K562 (cell line): Measurements from ENCODE around the gene HS3ST1. TPM values are rescaled to one million over a fixed set of nuclear protein-coding genes. Genes with fewer than 3 reads are reported as not detected.

Experiments
- ARID2 ChIP-seq: fragments of 450-650 bp; IDR thresholded peaks from 2 replicates; pipeline ENCODE4 v1.6.1; 2017; ENCODE audit warnings: antibody characterized with exemption, mild to moderate bottlenecking
- BRD9 ChIP-seq: fragments of 450-650 bp; IDR thresholded peaks from 2 replicates; pipeline ENCODE4 v1.6.1; 2018; ENCODE audit warnings: low read depth; ENCODE audit not compliant: partially characterized antibody
- FIP1L1 ChIP-seq: fragments of 200-400 bp; formaldehyde crosslinking; IDR thresholded peaks from 2 replicates; pipeline ENCODE4 v1.6.1; 2018; ENCODE audit warnings: mild to moderate bottlenecking, low read depth, low read length; ENCODE audit not compliant: poor library complexity, severe bottlenecking
- MEF2D ChIP-seq: conservative IDR thresholded peaks from 2 replicates; pipeline ENCODE4 v1.6.1; 2016; ENCODE audit warnings: low read depth, missing genetic modification characterization, missing compliant biosample characterization
- TAF7 ChIP-seq: fragments of 450-650 bp; IDR thresholded peaks from 2 replicates; pipeline ENCODE4 v1.6.1; 2016; ENCODE audit warnings: missing genetic modification characterization, missing compliant biosample characterization
- TCF7 ChIP-seq: sonication (generic); IDR thresholded peaks from 2 replicates; pipeline ENCODE4 v1.6.1; 2016; ENCODE audit warnings: antibody characterized with exemption, borderline replicate concordance
- ZNF121 ChIP-seq: sonication (generic); formaldehyde crosslinking; conservative IDR thresholded peaks from 2 replicates; pipeline ENCODE4 v1.8.0; 2022; ENCODE audit warnings: missing genetic modification reagents
- ZNF124 ChIP-seq: sonication (generic); formaldehyde crosslinking; IDR thresholded peaks from 2 replicates; pipeline ENCODE4 v1.8.1; 2022; ENCODE audit warnings: missing genetic modification reagents
- ZNF696 ChIP-seq: fragments of 250-450 bp; sonication (Bioruptor Pico); conservative IDR thresholded peaks from 2 replicates; pipeline ENCODE4 v1.4.0; 2020; ENCODE audit warnings: mild to moderate bottlenecking, moderate library complexity
- polyA plus RNA-seq, 8 experiments: library from polyadenylated mRNA; depleted of rRNA in 4 of 8; stranded (reverse) in 5 of 8; unstranded in 3 of 8; fragments of >200 nt; fragmentation: Nextera tagmentation in 2 of 8; fragmentation: Illumina TruSeq in 1 of 8; extraction: Ambion mirVana in 2 of 8; extraction: Trizol in 1 of 8; gene quantifications; 2 replicates each; pipeline versions ENCODE4 v1.2.1 to v1.2.3, GENCODE V29; 2011 to 2014; ENCODE audit warnings: inconsistent platforms in 1 of 8, missing spikeins in 1 of 8
- total RNA-seq, 7 experiments: library from RNA; depleted of rRNA in 6 of 7; stranded (reverse); fragments of >200 nt in 6 of 7; fragmentation: Illumina TruSeq in 2 of 7; extraction: Trizol in 2 of 7; gene quantifications; 2 replicates each; pipeline versions ENCODE4 v1.2.1 to v1.2.3, GENCODE V29; 2011 to 2021; ENCODE audit warnings: low replicate concordance in 1 of 7
- TF ChIP-seq, protein P1 (sequence below), 2 experiments: fragments of 450-650 bp; IDR thresholded peaks; 2 replicates each; pipeline ENCODE4 v1.6.1; 2016; ENCODE audit warnings: mild to moderate bottlenecking in 2 of 2, borderline replicate concordance in 1 of 2, low read depth in 1 of 2, moderate library complexity in 1 of 2
- TF ChIP-seq, protein P2 (sequence below): sonication (generic); formaldehyde crosslinking; IDR thresholded peaks from 2 replicates; pipeline ENCODE4 v1.8.1; 2023; ENCODE audit warnings: missing genetic modification reagents, mild to moderate bottlenecking, borderline replicate concordance

HS3ST1 gene
- total and polyA plus RNA-seq, 9 of the 15 experiments (the other 6 are each of a cell fraction or from before 2014, with no cell fraction given), result 0.02 TPM; not detected in 8

DNA sequence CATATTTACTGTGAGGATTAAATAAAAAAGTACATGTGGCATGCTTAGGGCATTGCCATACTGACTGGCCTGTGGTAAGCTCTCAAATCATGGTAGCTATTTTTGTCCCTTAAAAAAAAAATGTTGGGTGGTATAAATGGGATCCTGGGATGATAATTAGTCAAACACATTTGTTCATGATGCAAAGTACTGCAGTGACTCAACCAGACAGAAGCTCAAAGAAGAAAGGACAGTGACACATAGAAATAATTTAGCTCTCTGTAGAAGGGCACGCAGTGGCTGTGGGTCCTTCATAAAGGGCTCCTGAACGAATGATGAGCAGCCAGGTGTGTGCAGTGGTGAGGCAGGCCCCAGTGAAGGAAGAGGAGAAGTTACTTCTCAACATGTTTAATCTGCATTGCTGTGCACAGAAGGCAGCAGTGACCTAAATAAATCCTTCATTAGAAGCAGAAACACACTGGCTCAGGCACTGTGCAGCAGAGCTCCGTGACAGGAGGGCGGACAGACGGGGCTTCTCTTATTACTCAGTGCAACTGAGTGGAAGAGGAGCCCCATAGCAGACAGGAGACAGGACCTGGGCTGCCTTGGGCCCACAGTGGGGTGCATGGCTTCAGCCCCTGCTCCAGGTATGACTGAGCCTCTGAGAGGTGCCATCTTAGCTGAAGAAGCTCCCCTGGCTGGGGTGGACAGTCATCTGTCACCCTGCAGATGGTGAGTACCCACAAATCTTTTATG, 20.3 kb downstream of the HS3ST1 start (continued):
- TF ChIP-seq, protein P1, sequence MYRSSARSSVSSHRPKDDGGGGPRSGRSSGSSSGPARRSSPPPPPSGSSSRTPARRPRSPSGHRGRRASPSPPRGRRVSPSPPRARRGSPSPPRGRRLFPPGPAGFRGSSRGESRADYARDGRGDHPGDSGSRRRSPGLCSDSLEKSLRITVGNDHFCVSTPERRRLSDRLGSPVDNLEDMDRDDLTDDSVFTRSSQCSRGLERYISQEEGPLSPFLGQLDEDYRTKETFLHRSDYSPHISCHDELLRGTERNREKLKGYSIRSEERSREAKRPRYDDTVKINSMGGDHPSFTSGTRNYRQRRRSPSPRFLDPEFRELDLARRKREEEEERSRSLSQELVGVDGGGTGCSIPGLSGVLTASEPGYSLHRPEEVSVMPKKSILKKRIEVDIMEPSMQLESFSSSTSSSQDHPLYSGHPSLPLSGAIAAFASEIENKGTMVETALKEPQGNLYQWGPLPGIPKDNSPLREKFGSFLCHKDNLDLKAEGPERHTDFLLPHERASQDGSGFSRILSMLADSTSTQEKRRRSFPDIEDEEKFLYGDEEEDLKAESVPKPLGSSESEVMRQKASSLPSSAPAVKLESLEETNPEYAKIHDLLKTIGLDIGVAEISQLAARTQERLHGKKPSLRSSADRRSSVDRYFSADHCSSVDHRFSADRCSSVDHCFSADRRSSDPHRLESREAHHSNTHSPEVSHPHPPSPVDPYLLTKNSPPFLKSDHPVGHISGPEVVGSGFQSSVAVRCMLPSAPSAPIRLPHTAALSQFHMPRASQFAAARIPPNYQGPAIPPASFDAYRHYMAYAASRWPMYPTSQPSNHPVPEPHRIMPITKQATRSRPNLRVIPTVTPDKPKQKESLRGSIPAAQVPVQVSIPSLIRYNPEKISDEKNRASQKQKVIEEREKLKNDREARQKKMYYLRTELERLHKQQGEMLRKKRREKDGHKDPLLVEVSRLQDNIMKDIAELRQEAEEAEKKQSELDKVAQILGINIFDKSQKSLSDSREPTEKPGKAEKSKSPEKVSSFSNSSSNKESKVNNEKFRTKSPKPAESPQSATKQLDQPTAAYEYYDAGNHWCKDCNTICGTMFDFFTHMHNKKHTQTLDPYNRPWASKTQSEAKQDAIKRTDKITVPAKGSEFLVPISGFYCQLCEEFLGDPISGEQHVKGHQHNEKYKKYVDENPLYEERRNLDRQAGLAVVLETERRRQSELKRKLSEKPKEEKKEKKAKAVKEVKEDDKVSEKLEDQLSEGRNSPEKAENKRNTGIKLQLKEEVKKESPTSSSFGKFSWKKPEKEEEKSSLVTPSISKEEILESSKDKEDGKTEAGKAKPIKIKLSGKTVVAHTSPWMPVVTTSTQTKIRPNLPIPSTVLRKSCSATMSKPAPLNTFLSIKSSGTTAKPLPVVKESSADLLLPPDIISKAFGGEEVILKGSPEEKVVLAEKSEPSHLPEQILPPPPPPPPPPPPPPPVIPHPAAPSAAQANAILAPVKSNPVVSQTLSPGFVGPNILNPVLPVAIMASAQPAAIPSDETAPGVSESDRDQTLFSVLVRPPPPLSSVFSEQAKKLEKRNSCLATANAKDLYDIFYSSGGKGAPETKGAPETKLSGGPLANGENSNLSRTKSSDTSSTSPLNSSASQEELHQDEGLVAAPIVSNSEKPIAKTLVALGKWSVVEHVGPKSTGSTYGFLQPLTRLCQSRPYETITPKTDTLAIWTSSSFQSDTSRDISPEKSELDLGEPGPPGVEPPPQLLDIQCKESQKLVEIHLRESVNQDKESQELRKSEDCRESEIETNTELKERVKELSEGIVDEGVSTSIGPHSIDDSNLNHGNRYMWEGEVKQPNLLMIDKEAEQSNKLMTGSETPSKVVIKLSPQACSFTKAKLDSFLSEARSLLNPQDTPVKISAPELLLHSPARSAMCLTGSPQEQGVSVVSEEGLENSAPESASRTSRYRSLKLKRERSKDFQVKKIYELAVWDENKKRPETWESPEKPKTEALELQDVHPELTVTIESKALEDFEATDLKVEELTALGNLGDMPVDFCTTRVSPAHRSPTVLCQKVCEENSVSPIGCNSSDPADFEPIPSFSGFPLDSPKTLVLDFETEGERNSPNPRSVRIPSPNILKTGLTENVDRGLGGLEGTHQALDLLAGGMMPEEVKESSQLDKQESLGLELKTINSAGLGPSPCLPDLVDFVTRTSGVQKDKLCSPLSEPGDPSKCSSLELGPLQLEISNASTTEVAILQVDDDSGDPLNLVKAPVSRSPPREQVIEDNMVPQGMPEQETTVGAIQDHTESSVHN (IDR thresholded peaks at IDR 0.05; ENCODE audit: borderline replicate concordance in 1 of 2, low read depth in 1 of 2), result no peak
- TF ChIP-seq MEF2D (tag), result no peak
- TF ChIP-seq ZNF121 (CRISPR knock-in tag), result no peak
- no peak for TF ChIP-seq BRD9
- no peak for TF ChIP-seq ZNF124 (CRISPR knock-in tag)
- no peak for TF ChIP-seq FIP1L1
- TF ChIP-seq ZNF696 (CRISPR knock-in tag), result no peak
- no peak for TF ChIP-seq ARID2
- TF ChIP-seq TCF7, result no peak
- TF ChIP-seq, protein P2, sequence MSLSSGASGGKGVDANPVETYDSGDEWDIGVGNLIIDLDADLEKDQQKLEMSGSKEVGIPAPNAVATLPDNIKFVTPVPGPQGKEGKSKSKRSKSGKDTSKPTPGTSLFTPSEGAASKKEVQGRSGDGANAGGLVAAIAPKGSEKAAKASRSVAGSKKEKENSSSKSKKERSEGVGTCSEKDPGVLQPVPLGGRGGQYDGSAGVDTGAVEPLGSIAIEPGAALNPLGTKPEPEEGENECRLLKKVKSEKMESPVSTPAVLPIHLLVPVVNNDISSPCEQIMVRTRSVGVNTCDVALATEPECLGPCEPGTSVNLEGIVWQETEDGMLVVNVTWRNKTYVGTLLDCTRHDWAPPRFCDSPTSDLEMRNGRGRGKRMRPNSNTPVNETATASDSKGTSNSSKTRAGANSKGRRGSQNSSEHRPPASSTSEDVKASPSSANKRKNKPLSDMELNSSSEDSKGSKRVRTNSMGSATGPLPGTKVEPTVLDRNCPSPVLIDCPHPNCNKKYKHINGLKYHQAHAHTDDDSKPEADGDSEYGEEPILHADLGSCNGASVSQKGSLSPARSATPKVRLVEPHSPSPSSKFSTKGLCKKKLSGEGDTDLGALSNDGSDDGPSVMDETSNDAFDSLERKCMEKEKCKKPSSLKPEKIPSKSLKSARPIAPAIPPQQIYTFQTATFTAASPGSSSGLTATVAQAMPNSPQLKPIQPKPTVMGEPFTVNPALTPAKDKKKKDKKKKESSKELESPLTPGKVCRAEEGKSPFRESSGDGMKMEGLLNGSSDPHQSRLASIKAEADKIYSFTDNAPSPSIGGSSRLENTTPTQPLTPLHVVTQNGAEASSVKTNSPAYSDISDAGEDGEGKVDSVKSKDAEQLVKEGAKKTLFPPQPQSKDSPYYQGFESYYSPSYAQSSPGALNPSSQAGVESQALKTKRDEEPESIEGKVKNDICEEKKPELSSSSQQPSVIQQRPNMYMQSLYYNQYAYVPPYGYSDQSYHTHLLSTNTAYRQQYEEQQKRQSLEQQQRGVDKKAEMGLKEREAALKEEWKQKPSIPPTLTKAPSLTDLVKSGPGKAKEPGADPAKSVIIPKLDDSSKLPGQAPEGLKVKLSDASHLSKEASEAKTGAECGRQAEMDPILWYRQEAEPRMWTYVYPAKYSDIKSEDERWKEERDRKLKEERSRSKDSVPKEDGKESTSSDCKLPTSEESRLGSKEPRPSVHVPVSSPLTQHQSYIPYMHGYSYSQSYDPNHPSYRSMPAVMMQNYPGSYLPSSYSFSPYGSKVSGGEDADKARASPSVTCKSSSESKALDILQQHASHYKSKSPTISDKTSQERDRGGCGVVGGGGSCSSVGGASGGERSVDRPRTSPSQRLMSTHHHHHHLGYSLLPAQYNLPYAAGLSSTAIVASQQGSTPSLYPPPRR (CRISPR knock-in tag), result no peak
- TF ChIP-seq TAF7 (tag), result no peak
